GM12892 (cell line): ENCODE measurements around the gene FAM180A.

Experiments used
- POLR2A ChIP-seq: IDR thresholded peaks from 2 replicates; pipeline ENCODE4 v1.6.1; 2011; ENCODE audit warnings: low read depth, low read length, control low read depth
- POLR2AphosphoS5 ChIP-seq: IDR thresholded peaks from 2 replicates; pipeline ENCODE4 v1.6.1; 2011; ENCODE audit warnings: low read depth, low read length, control low read depth

DNA sequence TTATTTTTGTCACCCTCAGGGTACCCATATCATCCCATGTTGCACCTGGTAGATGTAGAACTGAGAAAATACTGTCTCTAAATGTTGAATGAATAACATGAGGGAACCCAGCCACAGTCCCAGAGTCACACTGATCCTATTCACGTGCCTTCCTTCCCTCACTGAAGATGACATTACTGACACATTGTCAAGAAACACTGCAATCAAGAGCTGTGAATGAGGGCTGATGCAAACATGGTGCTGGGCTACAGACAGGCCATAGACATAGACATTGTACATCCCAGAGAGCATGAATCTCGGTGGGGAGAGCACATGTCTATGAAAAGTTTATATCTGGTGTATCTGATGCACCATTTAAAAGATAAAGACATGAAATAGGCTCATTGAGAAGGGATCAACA, 30.4 kb downstream of the FAM180A start:
- TF ChIP-seq POLR2A = no peak
- no peak for TF ChIP-seq POLR2AphosphoS5
